K562 (cell line): ENCODE data around the gene HSPA5. TPM values are rescaled to one million over a fixed set of nuclear protein-coding genes. Genes with fewer than 3 reads are reported as not detected.

Experiments
- BDP1 ChIP-seq: IDR thresholded peaks from 3 replicates; pipeline ENCODE4 v1.6.1; 2011; ENCODE audit not compliant: insufficient read length, insufficient read depth
- CHD7 ChIP-seq: fragments of 200-600 bp; sonication (generic); IDR thresholded peaks from one replicate; pipeline ENCODE4 v1.6.1; 2012; ENCODE audit warnings: mild to moderate bottlenecking, low read depth, low read length, inconsistent platforms
- HBP1 ChIP-seq: fragments of 450-650 bp; formaldehyde crosslinking; IDR thresholded peaks from 2 replicates; pipeline ENCODE4 v1.4.0; 2022; ENCODE audit warnings: missing genetic modification characterization
- JUN ChIP-seq, 2 experiments: sonication (generic) in 1 of 2; formaldehyde crosslinking in 1 of 2; IDR thresholded peaks; 2 replicates each; pipeline versions ENCODE4 v1.6.1 to v1.8.0; 2012 to 2022; ENCODE audit warnings: borderline replicate concordance in 2 of 2, mild to moderate bottlenecking in 2 of 2, improper control_type of control experiment in 1 of 2, low read depth in 1 of 2, low read length in 1 of 2, missing genetic modification reagents in 1 of 2
- MEF2A ChIP-seq: IDR thresholded peaks from 2 replicates; pipeline ENCODE4 v1.6.1; 2011; ENCODE audit warnings: low read depth, mild to moderate bottlenecking, low read length, moderate library complexity; ENCODE audit not compliant: control insufficient read depth
- POLR2G ChIP-seq: fragments of 200-400 bp; formaldehyde crosslinking; IDR thresholded peaks from 2 replicates; pipeline ENCODE4 v1.6.1; 2017; ENCODE audit warnings: low read depth, mild to moderate bottlenecking, antibody characterized with exemption, low read length, moderate library complexity
- VEZF1 ChIP-seq: fragments of 200-800 bp; sonication (Bioruptor generic); IDR thresholded peaks from 2 replicates; pipeline ENCODE4 v1.6.1; 2017; ENCODE audit warnings: missing genetic modification characterization, missing compliant biosample characterization
- ZNF551 ChIP-seq: fragments of 250-450 bp; sonication (Bioruptor Pico); IDR thresholded peaks from 2 replicates; pipeline ENCODE4 v1.5.0; 2021; ENCODE audit warnings: mild to moderate bottlenecking, moderate library complexity
- ZNF655 ChIP-seq: fragments of 250-450 bp; sonication (Bioruptor Pico); IDR thresholded peaks from 2 replicates; pipeline ENCODE4 v1.5.0; 2021
- polyA plus RNA-seq, 8 experiments: library from polyadenylated mRNA; depleted of rRNA in 4 of 8; stranded (reverse) in 5 of 8; unstranded in 3 of 8; fragments of >200 nt; fragmentation: Nextera tagmentation in 2 of 8; fragmentation: Illumina TruSeq in 1 of 8; extraction: Ambion mirVana in 2 of 8; extraction: Trizol in 1 of 8; gene quantifications; 2 replicates each; pipeline versions ENCODE4 v1.2.1 to v1.2.3, GENCODE V29; 2011 to 2014; ENCODE audit warnings: inconsistent platforms in 1 of 8, missing spikeins in 1 of 8
- total RNA-seq, 7 experiments: library from RNA; depleted of rRNA in 6 of 7; stranded (reverse); fragments of >200 nt in 6 of 7; fragmentation: Illumina TruSeq in 2 of 7; extraction: Trizol in 2 of 7; gene quantifications; 2 replicates each; pipeline versions ENCODE4 v1.2.1 to v1.2.3, GENCODE V29; 2011 to 2021; ENCODE audit warnings: low replicate concordance in 1 of 7

HSPA5 gene
- total and polyA plus RNA-seq, 9 of the 15 experiments (the other 6 are each of a cell fraction or from before 2014, with no cell fraction given) = 48.0 to 265 (median 113) TPM

GRCh38 chr9:125246261-125246667 lies 5.1 kb upstream of the HSPA5 start (continued):
- TF ChIP-seq ZNF655 (CRISPR knock-in tag) (no peak), VEZF1 (no peak), BDP1 (no peak), CHD7 (no peak), HBP1 (CRISPR knock-in tag) (no peak), ZNF551 (CRISPR knock-in tag) (no peak), JUN (IDR thresholded peaks at IDR 0.05; ENCODE audit: borderline replicate concordance, low read depth, low read length) (no peak), JUN (CRISPR knock-in tag; IDR thresholded peaks at IDR 0.05; ENCODE audit: borderline replicate concordance) (no peak), MEF2A (no peak), POLR2G (no peak)
